SKM-1 (cell line): ENCODE results near the gene OR6J1.
"Not testable (repeated sequence)": the region's sequence is repeated elsewhere in the genome, so short reads cannot be mapped to it uniquely, and the experiment has no call there.

ENCODE experiments used
- DNase-seq: peaks from one replicate; lab custom pipeline; 2025; ENCODE audit not compliant: unreplicated experiment; lab: John Stamatoyannopoulos, UW

The OR6J1 gene

DNA sequence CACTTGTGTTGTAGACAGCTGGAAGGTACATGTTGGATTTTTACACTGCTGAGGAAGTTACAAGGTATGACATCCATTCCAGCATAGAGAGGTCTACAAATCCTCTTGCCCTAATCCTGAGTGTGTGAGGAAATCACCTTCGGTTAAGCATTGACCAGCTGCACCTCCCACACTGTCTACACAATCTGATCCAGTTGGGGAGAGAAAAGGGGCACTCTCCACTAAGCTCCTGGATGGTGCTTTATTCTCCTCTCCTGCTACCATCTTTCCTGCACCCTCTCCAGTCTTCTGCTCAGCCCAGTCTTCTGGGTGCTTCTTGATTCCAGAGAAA is at the start of gene OR6J1:
TSS of gene OR6J1 (minus strand) at position 48 of the 331 bp plus-strand sequence. CDS start 9,541 bp downstream, outside the sequence.
- no peak for DNase-seq

DNA sequence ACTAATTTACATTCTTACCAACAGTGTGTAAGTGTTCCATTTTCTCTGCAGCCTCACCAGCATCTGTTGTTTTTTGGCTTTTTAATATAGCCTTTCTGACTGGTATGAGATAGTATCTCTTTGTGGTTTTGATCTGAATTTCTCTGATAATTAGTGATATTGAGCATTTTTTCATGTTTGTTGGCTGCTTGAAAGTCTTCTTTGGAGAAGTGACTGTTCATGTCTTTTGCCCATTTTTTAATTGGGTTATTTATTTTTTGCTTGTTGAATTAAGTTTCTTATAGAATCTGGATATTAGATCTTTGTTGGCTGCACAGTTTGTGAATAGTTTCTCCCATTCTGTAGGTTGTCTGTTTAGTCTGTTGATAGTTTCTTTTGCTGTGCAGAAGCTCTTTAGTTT is 48.0 kb upstream of the OR6J1 start:
- DNase-seq, result no peak

DNA sequence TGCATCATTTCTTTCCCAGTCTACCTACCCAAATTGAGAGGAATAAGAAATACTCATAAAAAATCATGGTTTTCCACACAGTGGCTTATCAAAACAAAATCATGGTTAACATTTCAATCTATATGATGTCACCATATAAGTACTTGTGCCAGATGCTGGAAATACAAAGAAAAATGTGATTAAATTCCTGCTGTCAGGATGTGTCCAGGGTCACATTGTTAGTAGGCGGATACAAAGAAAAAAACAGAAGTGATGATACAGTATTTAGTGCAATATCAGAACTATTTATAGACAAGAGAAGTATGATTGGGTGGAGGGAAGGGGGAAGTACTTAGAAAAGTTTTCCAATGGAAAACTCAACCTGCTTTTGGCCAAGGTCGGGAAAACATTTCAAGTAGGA is 47.0 kb upstream of the OR6J1 start:
- no peak for DNase-seq

- no peak for DNase-seq
Measured at GRCh38 chr14:22689199-22689598, 45.0 kb upstream of the OR6J1 start.

DNA sequence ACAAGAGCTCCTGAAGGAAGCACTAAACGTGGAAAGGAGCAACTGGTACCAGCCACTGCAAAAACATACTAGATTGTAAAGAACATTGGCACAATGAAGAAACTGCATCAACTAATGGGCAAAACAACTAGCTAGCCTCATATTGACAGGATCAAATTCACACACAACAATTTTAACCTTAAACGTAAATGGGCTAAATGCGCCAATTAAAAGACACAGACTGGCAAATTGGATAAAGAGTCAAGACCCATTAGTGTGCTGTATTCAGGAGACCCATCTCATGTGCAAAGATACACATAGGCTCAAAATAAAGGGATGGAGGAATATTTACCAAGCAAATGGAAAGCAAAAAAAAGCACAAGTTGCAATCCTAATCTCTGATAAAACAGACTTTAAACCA is 43.8 kb upstream of the OR6J1 start:
- DNase-seq, result not testable (repeated sequence)

DNA sequence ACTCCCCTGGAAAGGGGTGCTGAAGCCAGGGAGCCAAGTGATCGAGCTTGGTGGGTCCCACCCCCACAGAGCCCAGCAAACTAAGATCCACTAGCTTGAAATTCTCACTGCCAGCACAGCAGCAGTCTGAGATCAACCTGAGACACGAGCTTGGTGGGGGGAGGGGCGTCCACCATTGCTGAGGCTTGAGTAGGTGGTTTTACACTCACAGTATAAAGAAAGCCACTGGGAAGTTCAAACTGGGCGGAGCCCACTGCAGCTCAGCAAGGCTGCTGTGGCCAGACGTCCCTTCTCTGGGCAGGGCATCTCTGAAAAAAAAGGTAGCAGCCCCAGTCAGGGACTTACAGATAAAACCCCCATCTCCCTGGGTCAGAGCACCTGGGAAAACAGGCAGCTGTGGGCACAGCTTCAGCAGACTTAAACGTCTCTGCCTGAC is 42.0 kb upstream of the OR6J1 start:
- not testable (repeated sequence) for DNase-seq

DNA sequence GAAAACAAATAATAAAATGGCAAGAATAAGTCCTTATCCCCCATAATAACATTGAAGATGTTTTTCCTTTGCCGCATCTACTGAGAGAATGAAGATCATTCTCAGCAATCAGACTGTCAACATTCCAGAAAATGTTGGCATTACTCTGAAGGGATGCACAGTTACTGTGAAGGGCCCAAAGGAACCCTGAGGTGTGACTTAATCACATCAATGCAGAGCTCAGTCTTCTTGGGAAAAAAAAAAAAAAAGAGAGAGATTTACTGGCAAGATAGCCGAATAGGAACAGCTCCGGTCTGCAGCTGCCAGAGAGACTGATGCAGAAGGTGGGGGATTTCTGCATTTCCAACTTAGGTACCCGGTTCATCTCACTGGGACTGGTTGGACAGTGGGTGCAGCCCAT is 41.3 kb upstream of the OR6J1 start:
- no peak for DNase-seq

DNA sequence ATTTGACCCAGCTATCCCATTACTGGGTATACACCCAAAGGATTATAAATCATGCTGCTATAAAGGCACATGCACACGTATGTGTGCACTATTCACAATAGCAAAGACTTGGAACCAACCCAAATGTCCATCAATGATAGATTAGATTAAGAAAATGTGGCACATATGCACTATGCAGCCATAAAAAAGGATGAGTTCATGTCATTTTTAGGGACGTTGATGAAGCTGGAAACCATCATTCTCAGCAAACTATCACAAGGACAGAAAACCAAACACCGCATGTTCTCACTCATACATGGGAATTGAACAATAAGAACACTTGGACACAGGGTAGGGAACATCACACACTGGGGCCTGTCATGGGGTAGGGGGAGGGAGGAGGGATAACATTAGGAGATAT is 39.3 kb upstream of the OR6J1 start:
- not testable (repeated sequence) for DNase-seq

DNA sequence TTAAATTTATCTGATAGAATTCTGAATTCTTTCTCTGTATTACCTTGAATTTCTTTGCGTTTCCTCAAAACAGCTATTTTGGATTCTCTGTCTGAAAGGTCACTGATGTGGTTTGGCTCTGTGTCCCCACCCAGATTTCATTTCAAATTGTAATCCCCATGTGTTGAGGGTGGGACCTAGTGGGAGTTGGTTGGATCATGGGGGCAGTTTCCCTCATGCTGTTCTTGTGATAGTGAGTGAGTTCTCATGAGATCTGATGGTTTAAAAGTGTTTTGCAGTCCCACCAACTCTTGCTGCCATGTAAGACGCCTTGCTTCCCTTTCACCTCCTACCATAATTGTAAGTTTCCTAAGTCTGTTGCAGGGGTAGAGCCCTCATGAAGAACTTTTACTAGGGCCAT is 34.1 kb upstream of the OR6J1 start:
- DNase-seq, result no peak

GRCh38 chr14:22677551-22677950 is 33.4 kb upstream of the OR6J1 start:
- not testable (repeated sequence) for DNase-seq

DNA sequence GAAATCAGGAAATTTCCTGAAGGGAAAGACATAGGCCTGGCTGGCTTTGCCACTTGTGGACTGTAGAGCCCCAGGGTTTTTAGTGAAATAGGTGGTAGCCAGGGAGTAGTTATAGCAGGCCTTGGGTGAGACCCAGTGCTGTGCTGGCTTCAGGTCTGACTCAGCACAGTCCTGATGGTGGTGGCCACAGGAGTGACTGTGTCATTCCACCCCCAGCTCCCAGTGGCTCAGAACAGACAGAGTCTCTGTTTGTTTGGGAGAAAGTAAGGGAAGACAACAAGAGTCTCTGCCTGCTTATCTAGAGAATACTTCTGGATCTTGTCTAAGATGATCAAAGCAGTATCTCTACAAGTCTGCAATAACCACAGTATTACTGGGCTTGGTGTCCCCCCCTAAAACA is 27.5 kb upstream of the OR6J1 start:
- DNase-seq, result no peak

GRCh38 chr14:22668863-22669262 is 24.7 kb upstream of the OR6J1 start:
- no peak for DNase-seq

- no peak for DNase-seq
Measured at GRCh38 chr14:22668417-22668816, 24.3 kb upstream of the OR6J1 start.

GRCh38 chr14:22667881-22668280 is 23.7 kb upstream of the OR6J1 start:
- no peak for DNase-seq

GRCh38 chr14:22666203-22666893 is 22.2 kb upstream of the OR6J1 start:
- DNase-seq, result no peak

GRCh38 chr14:22664261-22664660 is 20.1 kb upstream of the OR6J1 start:
- DNase-seq, result no peak

DNA sequence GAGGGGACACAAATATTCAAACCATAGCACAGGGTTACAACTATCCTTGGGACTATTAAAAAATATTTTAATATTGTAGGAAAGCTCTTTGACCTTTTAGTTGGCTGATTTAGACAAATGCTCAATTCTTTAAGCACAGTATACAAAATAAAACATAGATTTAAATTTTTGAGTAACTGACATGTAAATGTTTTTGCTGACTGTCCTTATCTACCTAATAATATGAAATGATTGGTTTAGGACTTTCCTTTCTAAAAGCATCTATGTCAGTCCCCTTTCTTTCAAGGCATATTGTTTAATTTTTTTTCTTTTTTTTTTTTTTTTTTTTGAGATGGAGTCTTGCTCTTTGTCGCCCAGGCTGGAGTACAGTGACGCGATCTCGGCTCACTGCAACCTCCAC is 16.5 kb upstream of the OR6J1 start:
- no peak for DNase-seq

DNA sequence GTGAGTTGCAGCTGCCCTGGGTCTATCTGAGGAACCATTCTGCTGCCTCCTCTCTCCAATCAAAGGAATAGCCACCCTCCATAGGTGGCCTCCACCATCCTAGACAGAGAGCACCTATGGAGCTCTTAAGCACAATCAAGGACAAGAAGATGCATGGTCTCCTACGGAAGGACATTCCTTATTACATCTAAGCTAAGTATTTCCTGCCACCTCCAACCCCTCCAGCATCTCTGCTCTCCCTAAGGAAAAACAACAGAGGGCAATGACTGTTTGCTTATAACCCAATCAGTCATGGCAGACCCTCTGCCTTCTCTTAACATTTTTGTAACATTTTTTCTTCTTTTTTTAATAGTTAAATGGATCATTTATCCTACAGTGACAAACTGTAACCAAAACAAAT is 14.8 kb upstream of the OR6J1 start:
- no peak for DNase-seq

DNA sequence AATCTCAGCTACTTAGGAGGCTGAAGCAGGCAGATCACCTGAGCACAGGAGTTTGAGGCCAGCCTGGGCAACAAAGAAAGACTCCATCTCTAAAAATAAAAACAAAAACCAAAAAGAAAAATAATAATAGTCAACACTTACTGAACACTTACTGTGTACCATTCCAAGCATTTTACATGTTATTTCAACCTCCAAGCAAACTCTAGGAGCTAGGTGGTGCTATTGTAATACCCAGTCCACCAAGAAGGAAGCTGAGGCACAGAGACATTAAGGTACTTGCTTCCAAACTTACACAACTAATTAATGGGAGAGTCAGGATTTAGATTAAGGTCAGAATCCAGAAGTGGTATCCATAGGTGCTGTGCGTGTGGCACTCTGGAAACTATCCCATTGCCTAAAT is 13.7 kb upstream of the OR6J1 start:
- DNase-seq, result peak; percentile 14

DNA sequence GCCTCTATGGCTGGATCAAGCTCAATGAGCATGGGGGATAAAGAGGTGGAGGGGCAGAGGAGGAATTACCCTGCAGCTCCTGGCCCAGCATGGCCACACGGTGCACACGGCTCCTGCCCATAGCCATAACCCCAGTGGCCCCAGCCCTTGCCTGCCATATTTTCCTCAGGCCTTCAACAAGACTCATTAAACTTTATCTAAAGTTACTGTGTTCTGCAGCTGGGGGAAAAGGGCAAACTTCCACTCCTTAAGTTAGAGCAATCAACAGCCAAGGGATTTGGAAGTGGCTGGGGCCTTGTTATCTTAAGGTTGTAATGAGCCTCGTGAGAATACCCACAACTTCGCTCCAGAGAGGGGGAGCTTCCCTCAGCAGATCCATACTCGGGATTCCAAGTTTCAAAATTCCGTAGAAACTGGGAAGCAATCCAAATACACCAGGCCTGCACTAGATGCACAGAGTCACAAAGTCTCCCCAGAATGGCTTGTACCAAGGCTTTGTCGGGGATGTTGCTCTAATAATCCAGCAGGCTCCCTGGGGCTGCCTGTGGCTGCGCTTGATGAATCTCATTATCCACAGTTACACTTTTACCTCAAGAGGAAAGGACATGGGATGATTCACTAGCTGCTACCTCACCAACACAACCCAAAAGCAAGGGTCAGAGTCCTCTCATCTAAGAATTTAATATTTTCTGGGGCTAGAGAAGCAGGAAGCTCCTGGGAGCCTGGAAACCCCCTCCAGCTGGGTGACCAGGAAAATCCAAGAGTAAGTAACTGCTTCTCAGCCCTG is 13.0 kb upstream of the OR6J1 start:
- no peak for DNase-seq

DNA sequence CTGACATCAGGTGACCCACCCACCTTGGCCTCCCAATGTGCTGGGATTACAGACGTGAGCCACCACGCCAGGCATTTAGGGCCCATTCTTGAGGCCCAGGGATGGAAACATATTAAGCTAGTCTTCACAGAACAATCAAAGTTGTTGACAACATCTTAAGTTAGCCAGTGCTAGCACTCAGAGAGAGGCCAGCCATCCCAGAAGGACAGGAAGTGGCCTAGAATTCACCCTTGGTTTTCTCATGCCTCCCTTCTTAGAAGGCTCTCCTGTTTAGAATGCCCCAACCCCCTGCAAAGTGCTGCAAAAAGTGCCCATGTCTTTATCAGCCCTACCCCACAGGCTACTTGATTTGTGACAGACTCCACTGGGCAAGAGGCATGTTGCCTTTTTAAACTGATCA is 12.1 kb upstream of the OR6J1 start:
- no peak for DNase-seq

- DNase-seq, result no peak
Measured at GRCh38 chr14:22653012-22653621, 9.0 kb upstream of the OR6J1 start.
